ENCODE data around the gene SV2B. TPM values are rescaled to one million over a fixed set of nuclear protein-coding genes. Genes with fewer than 3 reads are reported as not detected.

The SV2B gene
- total RNA-seq, 2 donors from 2014 or later = 6.5 to 8.8 TPM

DNA sequence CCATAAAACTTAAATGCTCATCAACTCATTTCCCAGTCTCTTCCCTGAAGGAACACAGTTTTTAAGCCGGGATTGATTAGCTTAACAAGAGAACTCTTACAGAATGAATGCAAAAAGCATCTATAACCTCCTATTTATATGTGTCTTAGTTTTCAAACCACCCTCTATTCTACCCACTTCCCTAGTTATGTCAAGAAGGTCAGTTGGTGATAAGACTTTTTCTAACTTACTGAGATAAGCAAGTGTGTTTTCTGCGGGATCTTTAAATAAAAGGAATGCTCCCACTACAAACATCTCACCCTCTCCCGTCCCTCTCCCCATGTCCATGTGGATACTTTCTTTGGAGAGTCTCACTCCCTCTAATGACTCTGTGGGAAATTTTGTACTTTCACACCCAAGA is 218.5 kb downstream of the SV2B start:
- TF ChIP-seq, protein P1, sequence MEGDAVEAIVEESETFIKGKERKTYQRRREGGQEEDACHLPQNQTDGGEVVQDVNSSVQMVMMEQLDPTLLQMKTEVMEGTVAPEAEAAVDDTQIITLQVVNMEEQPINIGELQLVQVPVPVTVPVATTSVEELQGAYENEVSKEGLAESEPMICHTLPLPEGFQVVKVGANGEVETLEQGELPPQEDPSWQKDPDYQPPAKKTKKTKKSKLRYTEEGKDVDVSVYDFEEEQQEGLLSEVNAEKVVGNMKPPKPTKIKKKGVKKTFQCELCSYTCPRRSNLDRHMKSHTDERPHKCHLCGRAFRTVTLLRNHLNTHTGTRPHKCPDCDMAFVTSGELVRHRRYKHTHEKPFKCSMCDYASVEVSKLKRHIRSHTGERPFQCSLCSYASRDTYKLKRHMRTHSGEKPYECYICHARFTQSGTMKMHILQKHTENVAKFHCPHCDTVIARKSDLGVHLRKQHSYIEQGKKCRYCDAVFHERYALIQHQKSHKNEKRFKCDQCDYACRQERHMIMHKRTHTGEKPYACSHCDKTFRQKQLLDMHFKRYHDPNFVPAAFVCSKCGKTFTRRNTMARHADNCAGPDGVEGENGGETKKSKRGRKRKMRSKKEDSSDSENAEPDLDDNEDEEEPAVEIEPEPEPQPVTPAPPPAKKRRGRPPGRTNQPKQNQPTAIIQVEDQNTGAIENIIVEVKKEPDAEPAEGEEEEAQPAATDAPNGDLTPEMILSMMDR (conservative IDR thresholded peaks at IDR 0.05) = no peak
- Histone ChIP-seq H3K4me1 (ENCODE audit: control insufficient read depth, insufficient read depth, low read length) (no peaks in the 10 kb centered on the region), H3K27me3 (ENCODE audit: control insufficient read depth, insufficient read depth, low read length, poor library complexity, severe bottlenecking) (no peaks in the 10 kb centered on the region), H3K27ac (ENCODE audit: low read depth, low read length) (no peak overlapping the region), H3K9me3 (ENCODE audit: control insufficient read depth, low read length) (no peaks in the 10 kb centered on the region), H3K4me3 (ENCODE audit: low read length) (no peak overlapping the region), H3K9ac (ENCODE audit: extremely low read depth, low read length, poor library complexity, severe bottlenecking) (no peak overlapping the region), H3K36me3 (ENCODE audit: control insufficient read depth, insufficient read depth, low read length) (no peaks in the 10 kb centered on the region)
- Mint-ChIP-seq H3K9me3 (no peaks in the 10 kb centered on the region), H3K4me1 (peaks cover 16% of the 10 kb centered on the region), H3K36me3 (ENCODE audit: low read depth) (no peaks in the 10 kb centered on the region), H3K27me3 (ENCODE audit: insufficient read depth) (no peaks in the 10 kb centered on the region), H3K4me3 (no peak overlapping the region), H3K27ac (no peak overlapping the region)
- no peak for DNase-seq
- WGBS, 2 experiments (ENCODE audit: insufficient coverage in 1 of 2, insufficient read length in 1 of 2) = 92 to 96% methylated on average over 2 of the region's 3 CpGs

DNA sequence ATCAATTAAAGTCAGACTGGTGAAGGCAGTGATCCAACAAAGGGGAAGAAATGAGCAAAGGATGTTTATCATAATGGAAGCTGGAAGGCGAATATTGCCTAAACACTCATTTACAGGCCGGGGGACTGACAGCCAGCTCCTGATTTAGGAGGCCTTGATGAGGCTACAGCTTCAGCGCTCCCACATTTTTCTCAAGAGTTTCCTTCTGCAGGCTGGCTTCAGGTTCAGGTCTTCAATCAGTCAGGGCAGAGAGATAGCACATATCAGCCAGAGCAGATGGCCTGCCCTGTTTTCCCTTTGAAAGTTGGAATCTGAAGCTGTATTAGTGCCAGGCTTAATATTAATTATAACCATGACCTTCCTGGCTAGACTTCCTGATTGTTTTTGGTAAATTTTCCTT is 218.9 kb downstream of the SV2B start:
- Mint-ChIP-seq H3K36me3 (ENCODE audit: low read depth) (no peaks in the 10 kb centered on the region), H3K9me3 (no peaks in the 10 kb centered on the region), H3K27me3 (ENCODE audit: insufficient read depth) (no peaks in the 10 kb centered on the region), H3K4me3 (no peak overlapping the region), H3K4me1 (peaks cover 16% of the 10 kb centered on the region), H3K27ac (no peak overlapping the region)
- H3K27ac ChIP-seq (ENCODE audit: low read depth, low read length) = no peak overlapping the region
- no peaks in the 10 kb centered on the region for H3K4me1 ChIP-seq (ENCODE audit: control insufficient read depth, insufficient read depth, low read length)
- no peak overlapping the region for H3K4me3 ChIP-seq (ENCODE audit: low read length)
- H3K9me3 ChIP-seq (ENCODE audit: control insufficient read depth, low read length) = no peaks in the 10 kb centered on the region
- no peaks in the 10 kb centered on the region for H3K27me3 ChIP-seq (ENCODE audit: control insufficient read depth, insufficient read depth, low read length, poor library complexity, severe bottlenecking)
- no peak for DNase-seq
- H3K36me3 ChIP-seq (ENCODE audit: control insufficient read depth, insufficient read depth, low read length) = no peaks in the 10 kb centered on the region
- 94 to 95% methylated on average over 3 of the region's 3 CpGs for WGBS, 2 experiments (ENCODE audit: insufficient coverage in 1 of 2, insufficient read length in 1 of 2)
- TF ChIP-seq, protein P1 (conservative IDR thresholded peaks at IDR 0.05) = no peak
- no peak overlapping the region for H3K9ac ChIP-seq (ENCODE audit: extremely low read depth, low read length, poor library complexity, severe bottlenecking)

DNA sequence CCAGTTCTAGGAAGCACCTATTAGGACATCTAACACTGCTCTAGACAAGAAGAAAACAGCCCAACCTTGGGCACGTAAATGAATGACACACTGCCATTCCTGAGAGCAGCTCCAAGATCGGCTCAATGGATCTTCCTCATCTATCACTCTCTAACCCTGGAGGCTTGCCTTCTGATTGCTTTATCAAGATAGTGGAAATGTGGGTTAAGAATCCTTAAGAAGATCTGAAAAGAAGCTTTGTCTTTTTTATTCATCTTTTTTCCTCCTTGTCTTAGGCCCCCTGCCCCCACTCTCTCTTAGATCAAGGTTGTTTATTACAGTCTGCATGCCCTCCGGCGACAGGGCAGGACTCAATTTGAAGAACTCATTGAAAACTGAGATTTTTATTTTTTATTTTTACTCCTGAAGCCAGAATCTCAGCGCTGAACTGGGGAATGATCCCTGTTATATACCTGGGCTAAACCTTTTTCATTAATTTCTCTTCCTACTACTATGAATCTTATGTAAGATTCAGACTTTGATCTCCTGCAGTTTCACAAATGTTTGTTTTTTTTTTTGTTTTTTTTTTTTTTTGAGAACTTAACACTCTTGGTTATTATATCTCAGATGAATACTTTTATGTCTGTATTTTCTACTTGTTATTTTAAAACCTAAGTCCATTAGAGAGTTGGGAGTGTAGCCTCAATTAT is 219.5 kb downstream of the SV2B start:
- TF ChIP-seq, protein P1 (conservative IDR thresholded peaks at IDR 0.05) = no peak
- Mint-ChIP-seq H3K4me3 (no peak overlapping the region), H3K36me3 (ENCODE audit: low read depth) (no peaks in the 10 kb centered on the region), H3K9me3 (no peaks in the 10 kb centered on the region), H3K27me3 (ENCODE audit: insufficient read depth) (no peaks in the 10 kb centered on the region), H3K27ac (no peak overlapping the region), H3K4me1 (peaks cover 16% of the 10 kb centered on the region)
- Histone ChIP-seq H3K36me3 (ENCODE audit: control insufficient read depth, insufficient read depth, low read length) (no peaks in the 10 kb centered on the region), H3K27me3 (ENCODE audit: control insufficient read depth, insufficient read depth, low read length, poor library complexity, severe bottlenecking) (no peaks in the 10 kb centered on the region), H3K9me3 (ENCODE audit: control insufficient read depth, low read length) (no peaks in the 10 kb centered on the region), H3K27ac (ENCODE audit: low read depth, low read length) (no peak overlapping the region), H3K9ac (ENCODE audit: extremely low read depth, low read length, poor library complexity, severe bottlenecking) (no peak overlapping the region), H3K4me3 (ENCODE audit: low read length) (no peak overlapping the region), H3K4me1 (ENCODE audit: control insufficient read depth, insufficient read depth, low read length) (no peaks in the 10 kb centered on the region)
- 91 to 100% methylated on average over 2 to 4 of the region's 5 CpGs for WGBS, 2 experiments (ENCODE audit: insufficient coverage in 1 of 2, insufficient read length in 1 of 2)
- DNase-seq = no peak
